Neural progenitor cell (in vitro differentiated cells): Measurements from ENCODE around the gene ZNF784.

ENCODE experiments used
- EZH2 ChIP-seq: fragments of 200-600 bp; sonication (generic); IDR thresholded peaks from 2 replicates; pipeline ENCODE4 v1.6.1; 2017; ENCODE audit warnings: antibody characterized with exemption, mild to moderate bottlenecking, moderate library complexity
- EZH2phosphoT487 ChIP-seq: fragments of 200-600 bp; sonication (generic); IDR thresholded peaks from 2 replicates; pipeline ENCODE4 v1.6.1; 2017; ENCODE audit warnings: antibody characterized with exemption
- TF ChIP-seq, protein P1 (sequence below): fragments of 200-600 bp; sonication (generic); IDR thresholded peaks from 2 replicates; pipeline ENCODE4 v1.5.1; 2017; ENCODE audit warnings: antibody characterized with exemption, mild to moderate bottlenecking

DNA sequence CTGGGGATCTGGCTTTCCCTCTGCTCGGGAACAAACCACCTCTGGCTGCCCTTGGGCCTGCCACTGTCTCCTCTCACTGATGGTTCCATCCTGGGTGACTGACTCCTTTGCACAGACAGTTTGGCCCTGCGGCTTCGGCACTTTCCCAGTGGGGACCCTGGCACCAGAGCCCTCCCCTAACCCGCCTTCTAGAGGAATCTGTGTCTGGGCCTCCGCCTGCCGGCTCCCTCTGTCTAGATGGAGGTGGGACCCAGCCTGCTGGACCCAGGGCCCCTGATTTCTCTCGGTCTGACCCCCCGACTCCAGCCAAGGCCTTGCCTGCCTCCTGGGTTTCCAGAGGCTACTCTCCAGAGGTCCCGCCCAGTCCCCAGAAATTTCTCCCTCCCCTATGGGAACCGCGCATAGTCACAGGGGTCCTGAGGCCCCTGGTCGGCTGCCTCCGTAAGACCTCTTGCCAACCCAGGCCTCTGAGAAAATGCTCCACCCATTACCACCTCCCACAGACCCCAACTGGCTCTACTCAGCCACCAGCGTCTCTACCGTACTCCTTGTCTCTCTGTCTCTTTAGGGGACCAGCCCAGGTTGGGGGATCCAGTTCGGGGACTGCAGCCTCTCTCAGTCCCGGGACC is 26.4 kb upstream of the ZNF784 start:
- TF ChIP-seq, protein P1, sequence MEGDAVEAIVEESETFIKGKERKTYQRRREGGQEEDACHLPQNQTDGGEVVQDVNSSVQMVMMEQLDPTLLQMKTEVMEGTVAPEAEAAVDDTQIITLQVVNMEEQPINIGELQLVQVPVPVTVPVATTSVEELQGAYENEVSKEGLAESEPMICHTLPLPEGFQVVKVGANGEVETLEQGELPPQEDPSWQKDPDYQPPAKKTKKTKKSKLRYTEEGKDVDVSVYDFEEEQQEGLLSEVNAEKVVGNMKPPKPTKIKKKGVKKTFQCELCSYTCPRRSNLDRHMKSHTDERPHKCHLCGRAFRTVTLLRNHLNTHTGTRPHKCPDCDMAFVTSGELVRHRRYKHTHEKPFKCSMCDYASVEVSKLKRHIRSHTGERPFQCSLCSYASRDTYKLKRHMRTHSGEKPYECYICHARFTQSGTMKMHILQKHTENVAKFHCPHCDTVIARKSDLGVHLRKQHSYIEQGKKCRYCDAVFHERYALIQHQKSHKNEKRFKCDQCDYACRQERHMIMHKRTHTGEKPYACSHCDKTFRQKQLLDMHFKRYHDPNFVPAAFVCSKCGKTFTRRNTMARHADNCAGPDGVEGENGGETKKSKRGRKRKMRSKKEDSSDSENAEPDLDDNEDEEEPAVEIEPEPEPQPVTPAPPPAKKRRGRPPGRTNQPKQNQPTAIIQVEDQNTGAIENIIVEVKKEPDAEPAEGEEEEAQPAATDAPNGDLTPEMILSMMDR, result no peak
- TF ChIP-seq EZH2 (no peak), EZH2phosphoT487 (no peak)
